SIG-M5 treated with dmso at 0.1 percent for 504 hours (cell line): ENCODE measurements around the gene LTBR.
"Not testable (repeated sequence)": the region's sequence is repeated elsewhere in the genome, so short reads cannot be mapped to it uniquely, and the experiment has no call there.

ENCODE experiments used
- DNase-seq: peaks from one replicate; lab custom pipeline; 2025; ENCODE audit not compliant: unreplicated experiment; lab: John Stamatoyannopoulos, UW

LTBR gene

GRCh38 chr12:6383572-6384498 is at the start of gene LTBR:
Gene LTBR (plus strand): TSS chr12:6384162. CDS start chr12:6384359, 197 bp downstream.
- peak; percentile 90 for DNase-seq

GRCh38 chr12:6334359-6334758 is 49.6 kb upstream of the LTBR start:
- no peak for DNase-seq

- DNase-seq, result no peak
Measured at GRCh38 chr12:6334940-6335450, 49.0 kb upstream of the LTBR start.

GRCh38 chr12:6335451-6336078 is 48.4 kb upstream of the LTBR start:
- DNase-seq, result peak; percentile 77

GRCh38 chr12:6336079-6336888 is 47.7 kb upstream of the LTBR start:
- peak; percentile 97 for DNase-seq

GRCh38 chr12:6336889-6337853 is 46.8 kb upstream of the LTBR start:
- DNase-seq, result peak; percentile 80

GRCh38 chr12:6337958-6338433 is 46.0 kb upstream of the LTBR start:
- DNase-seq, result peak; percentile 46

- not testable (repeated sequence) for DNase-seq
Measured at GRCh38 chr12:6338536-6338935, 45.4 kb upstream of the LTBR start.

GRCh38 chr12:6338955-6339354 is 45.0 kb upstream of the LTBR start:
- no peak for DNase-seq

GRCh38 chr12:6340032-6340638 is 43.8 kb upstream of the LTBR start:
- no peak for DNase-seq

- DNase-seq, result peak; percentile 77
Measured at GRCh38 chr12:6340745-6341416, 43.1 kb upstream of the LTBR start.

GRCh38 chr12:6341417-6342139 is 42.4 kb upstream of the LTBR start, which contains the start of gene TNFRSF1A:
Gene TNFRSF1A (minus strand): TSS chr12:6342076. CDS start chr12:6341814, 262 bp downstream.
- DNase-seq, result peak; percentile 93

GRCh38 chr12:6342140-6342889 is 41.6 kb upstream of the LTBR start:
- DNase-seq, result no peak

GRCh38 chr12:6343518-6343917 is 40.4 kb upstream of the LTBR start:
- no peak for DNase-seq

GRCh38 chr12:6344101-6344660 is 39.8 kb upstream of the LTBR start:
- not testable (repeated sequence) for DNase-seq

GRCh38 chr12:6345319-6346091 is 38.5 kb upstream of the LTBR start:
- peak; percentile 41 for DNase-seq
